GM19035 (cell line): ENCODE results near the gene SIRT6.
"Not testable (repeated sequence)": the region's sequence is repeated elsewhere in the genome, so short reads cannot be mapped to it uniquely, and the experiment has no call there.

Experiments
- ATAC-seq: cut with Tn5 transposase; IDR thresholded peaks from one replicate; pipeline ENCODE4 v1.9.1; 2021; ENCODE audit not compliant: unreplicated experiment

The SIRT6 gene

GRCh38 chr19:4182084-4182810, at the start of gene SIRT6, which contains the start of gene ANKRD24:
Gene SIRT6, minus strand, starts transcription at chr19:4182563. Its CDS starts 24 bp downstream, at chr19:4182539.
Gene ANKRD24, plus strand, starts transcription at chr19:4182689. Its CDS starts 3,737 bp downstream, at chr19:4186426.
- peak; percentile 74 for ATAC-seq

GRCh38 chr19:4232139-4232538, 49.8 kb upstream of the SIRT6 start:
- not testable (repeated sequence) for ATAC-seq

- ATAC-seq: not testable (repeated sequence)
These were observed 49.2 kb upstream of the SIRT6 start for GRCh38 chr19:4231521-4231920.

GRCh38 chr19:4230237-4230636, 47.9 kb upstream of the SIRT6 start:
- ATAC-seq: not testable (repeated sequence)

DNA sequence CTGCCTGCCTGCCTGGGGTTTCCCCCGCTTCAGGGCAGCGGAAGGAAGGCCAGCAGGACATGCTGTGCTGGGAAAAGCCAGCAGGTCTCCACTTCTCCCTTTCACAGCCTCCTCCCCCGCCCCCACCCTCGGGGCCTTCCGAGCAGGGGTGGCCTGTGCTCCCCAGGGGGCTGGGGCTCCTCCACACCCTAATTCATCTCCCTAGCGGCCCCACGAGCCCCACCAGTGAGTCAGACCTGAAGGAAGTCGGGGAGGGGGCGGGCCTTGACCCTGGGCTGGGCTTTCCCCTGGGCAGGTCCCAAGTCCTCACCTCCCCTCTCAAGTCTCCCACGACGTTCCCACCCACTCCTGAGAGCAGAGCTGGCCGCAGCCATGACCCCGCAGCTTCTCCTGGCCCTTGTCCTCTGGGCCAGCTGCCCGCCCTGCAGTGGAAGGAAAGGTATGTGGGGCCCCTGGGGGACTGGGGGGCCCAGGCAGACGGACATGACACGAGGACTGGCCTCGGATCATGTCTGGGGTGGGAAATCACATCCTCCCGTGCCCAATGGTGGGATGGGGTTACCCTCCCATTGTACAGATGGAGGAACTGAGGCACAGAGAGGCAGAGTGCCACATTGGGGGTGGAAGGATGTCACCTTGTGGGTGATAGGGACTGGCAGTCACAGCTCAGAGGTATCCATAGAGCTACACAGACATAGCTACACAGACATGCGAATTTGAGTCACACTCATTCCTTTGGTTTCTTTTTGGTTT, 47.0 kb upstream of the SIRT6 start, which contains the start of gene EBI3:
Gene EBI3 (plus strand): TSS at position 345 of the 753 bp plus-strand sequence. CDS start 28 bp downstream, at position 373.
- peak; percentile 73 for ATAC-seq

- no peak for ATAC-seq
These were observed 46.4 kb upstream of the SIRT6 start for GRCh38 chr19:4228765-4229178.

DNA sequence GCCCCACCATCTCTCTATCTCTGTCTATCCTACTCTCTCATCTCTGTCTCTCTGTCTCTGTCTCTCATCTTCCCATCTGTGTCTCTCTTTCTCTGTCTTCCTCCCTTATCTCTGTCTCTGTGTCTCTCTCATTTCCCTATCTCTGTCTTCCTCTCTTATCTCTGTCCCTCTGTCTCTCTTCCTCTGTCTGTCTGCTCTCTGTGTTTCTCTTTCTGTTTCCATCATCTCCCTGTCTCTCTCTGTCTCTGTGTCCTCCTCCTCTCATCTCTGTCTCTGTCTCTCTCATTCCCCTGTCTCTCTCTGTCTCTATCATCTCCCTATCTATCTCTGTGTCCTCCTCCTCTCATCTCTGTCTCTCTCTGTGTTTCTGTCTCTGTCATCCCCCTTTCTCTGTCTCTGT, 45.4 kb upstream of the SIRT6 start:
- no peak for ATAC-seq

- ATAC-seq: no peak
These were observed 43.5 kb upstream of the SIRT6 start for GRCh38 chr19:4225885-4226284.

GRCh38 chr19:4224470-4224869, 42.1 kb upstream of the SIRT6 start:
- ATAC-seq: no peak

DNA sequence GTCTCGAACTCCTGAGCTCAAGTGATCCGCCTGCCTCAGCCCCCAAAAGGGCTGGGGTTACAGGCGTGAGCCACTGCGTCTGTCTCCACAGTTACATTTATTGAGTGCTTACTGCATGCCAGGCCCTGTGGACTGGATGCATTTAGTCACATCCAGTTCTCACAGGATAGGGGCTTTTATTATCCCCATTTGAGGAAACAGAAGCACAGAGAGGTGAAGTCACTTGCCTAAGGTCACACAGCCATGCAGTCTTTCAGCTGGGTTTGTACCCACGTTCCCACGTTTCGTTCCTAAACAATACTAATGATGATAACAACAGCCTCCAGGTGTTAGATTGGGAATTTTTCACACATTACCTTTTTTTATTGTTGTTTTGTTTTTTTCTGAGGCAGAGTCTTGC, 37.8 kb upstream of the SIRT6 start:
- ATAC-seq: no peak

DNA sequence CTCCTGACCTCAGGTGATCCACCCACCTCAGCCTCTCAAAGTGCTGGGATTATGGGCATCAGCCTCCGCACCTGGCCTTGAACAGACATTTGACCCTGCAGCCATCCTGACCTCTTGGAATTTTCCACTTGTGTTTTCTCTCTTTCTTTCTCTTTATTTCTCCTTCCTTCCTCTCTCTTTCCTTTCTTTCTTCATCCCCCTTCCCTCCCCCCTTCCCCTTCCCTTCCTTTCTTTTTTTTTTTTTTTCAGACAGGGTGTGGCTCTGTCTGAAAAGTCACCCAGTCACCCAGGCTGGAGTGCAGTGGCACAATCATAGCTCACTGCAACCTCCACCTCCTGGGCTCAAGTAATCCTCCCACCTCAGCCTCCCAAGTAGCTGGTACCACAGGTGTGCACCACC, 36.2 kb upstream of the SIRT6 start:
- ATAC-seq: not testable (repeated sequence)

DNA sequence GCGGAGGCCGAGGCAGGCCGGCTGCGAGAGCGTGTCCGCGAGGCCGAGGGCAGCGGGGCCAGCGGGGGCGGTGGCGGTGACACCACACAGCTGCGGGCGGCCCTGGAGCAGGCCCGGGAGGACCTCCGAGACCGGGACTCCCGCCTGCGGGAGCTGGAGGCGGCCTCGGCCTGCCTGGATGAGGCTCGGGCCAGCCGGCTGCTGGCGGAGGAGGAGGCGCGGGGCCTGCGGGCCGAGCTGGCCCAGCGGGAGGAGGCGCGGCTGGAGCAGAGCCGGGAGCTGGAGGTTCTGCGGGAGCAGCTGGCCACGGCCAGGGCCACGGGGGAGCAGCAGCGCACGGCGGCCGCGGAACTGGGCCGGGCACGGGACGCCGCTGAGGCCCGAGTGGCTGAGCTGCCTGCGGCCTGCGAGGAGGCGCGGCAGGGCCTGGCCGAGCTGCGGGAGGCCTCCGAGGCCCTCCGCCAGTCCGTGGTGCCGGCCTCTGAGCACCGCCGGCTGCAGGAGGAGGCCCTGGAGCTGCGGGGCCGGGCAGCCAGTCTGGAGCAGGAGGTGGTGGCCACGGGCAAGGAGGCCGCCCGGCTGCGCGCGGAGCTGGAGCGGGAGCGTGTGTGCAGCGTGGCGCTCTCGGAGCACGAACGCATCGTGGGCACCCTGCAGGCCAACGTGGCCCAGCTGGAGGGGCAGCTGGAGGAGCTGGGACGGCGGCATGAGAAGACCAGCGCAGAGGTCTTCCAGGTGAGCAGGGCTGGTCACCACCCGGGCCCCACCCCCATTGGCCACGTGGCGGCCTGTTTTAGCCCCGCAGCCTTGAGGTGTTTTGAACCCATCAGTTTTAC, 35.3 kb upstream of the SIRT6 start:
- no peak for ATAC-seq

GRCh38 chr19:4216846-4217245, 34.5 kb upstream of the SIRT6 start:
- no peak for ATAC-seq

DNA sequence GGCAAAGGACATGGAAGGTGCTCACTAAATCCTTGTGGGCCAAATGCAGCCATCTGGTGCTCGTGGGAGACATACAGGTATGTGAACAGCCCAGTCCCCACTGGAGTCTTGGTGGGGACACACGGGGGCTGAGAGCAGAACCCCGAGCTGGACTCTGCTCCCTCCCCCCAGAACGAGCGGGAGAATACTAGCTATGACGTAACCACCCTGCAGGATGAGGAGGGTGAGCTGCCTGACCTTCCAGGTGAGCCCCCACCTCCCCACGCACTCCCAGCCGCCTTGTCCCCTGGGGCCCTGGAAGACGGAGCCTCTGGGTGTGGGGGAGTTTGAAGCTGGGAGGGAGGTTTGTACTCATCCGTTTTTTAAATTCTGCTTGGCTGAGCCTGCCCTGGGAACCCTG, 33.4 kb upstream of the SIRT6 start:
- no peak for ATAC-seq

DNA sequence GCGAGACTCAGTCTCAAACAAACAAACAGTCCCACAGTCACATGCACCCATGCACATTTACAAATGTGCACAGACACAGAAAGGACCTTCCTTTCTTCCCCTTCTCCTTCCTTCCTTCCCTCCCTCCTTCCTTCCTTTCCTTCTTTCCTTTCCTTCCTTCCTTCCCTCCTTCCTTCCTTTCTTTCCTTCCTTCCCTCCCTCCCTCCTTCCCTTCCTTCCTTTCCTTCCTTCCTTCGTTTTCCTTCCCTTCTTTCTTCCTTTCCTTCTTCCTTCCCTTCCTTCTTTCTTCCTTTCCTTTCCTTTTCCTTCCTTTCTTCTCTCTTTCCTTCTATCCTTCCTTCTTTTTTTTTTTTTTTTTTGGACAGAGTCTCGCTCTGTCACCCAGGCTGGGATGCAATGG, 30.8 kb upstream of the SIRT6 start:
- ATAC-seq: no peak

DNA sequence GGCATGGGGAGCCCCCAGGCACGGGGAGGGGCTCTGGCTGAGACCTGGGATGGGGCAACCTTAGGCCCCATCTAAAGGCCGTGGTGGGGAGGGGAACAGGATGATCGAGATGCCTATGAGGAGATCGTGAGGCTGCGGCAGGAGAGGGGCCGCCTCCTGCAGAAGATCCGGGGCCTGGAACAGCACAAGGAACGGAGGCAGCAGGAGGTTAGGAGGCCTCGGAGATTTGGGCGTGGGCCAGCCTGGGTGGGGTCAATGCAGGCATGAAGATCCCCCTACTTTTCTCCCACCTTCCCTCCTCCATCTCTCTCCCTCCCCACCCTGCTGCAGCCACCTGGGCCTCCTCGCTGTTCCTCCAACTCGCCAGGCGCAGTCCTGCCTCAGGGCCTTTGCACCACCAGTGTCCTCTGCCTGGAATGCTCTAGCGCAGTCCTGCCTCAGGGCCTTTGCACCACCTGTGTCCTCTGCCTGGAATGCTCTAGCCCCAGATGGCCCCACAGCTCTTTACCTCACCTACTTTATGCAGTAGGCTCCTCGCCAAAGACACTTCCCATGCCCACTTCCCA, 27.9 kb upstream of the SIRT6 start:
- ATAC-seq: no peak

DNA sequence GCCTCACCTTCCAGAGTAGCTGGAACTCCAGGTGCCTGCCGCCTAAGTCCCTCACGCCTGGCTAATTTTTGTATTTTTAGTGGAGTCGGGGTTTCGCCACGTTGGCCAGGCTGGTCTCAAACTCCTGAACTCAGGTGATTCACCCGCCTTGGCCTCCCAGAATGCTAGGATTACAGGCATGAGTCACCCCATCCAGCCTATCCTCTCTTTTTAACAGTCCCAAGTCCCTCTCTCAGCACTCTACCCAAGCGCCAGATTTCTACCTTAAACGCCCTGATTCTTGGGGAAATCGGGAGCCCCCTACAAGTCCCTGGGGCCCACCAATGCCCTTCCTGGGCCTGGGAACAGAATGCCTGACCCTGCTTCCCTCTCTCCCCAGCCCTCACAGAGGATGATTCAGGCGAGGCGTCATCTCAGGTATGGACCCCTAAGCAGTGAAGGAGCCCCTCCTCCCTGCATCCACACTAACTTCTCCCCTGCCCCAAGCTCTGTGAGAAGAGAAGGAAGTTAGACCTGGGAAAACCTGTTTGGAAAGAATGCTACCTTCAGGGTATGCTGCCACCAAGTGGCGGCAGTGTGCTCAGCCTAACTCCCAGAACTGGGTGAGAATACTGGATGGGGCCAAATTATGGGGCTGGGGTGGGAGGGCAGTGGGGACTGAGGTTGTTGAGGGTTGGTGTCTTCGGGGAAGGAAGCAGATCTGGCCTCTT, 26.2 kb upstream of the SIRT6 start:
- no peak for ATAC-seq

GRCh38 chr19:4206818-4207484, 24.6 kb upstream of the SIRT6 start:
- ATAC-seq: no peak

GRCh38 chr19:4201798-4202197, 19.4 kb upstream of the SIRT6 start:
- no peak for ATAC-seq
